ENCODE results near the gene MAGED2. TPM values are rescaled to one million over a fixed set of nuclear protein-coding genes. Genes with fewer than 3 reads are reported as not detected.
"Not testable (repeated sequence)": the region's sequence is repeated elsewhere in the genome, so short reads cannot be mapped to it uniquely, and the experiment has no call there.

MAGED2 gene
- total RNA-seq, 4 donors from 2014 or later, result 59.6 to 85.2 (median 72.8) TPM

DNA sequence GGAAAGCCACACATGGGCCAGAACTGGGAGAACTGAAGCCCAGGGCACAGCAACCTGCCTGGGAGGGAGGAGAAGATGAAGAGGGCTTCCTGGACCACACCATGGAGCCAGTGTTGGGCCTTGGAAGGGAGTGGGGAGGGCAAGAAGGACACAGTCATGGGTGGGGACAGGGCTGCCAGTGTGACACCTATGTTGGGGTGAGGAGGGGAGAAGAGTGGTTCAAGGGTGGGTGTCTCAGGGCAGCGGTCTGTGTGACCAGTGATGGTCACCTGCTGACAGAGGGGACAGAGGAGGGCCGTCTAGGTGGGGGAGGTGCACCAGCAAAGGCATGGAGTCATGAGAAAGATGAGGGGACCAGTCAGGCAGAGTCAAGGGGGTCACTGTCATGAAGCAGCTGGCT lies 13.8 kb downstream of the MAGED2 start:
- intact Hi-C loops (cut with DNase I; ENCODE audit: low total_unique reads), result no loop called here
- 65 to 83% methylated on average over 2 of the region's 2 CpGs for WGBS, 2 donors
- no peak overlapping the region for H3K4me3 ChIP-seq (ENCODE audit: low read depth, poor library complexity, severe bottlenecking)
- DNase-seq (ENCODE audit: low spot score in 2 of 2), result no peak
- TF ChIP-seq CTCF (IDR thresholded peaks at IDR 0.05) (no peak), POLR2A (IDR thresholded peaks at IDR 0.05) (no peak)

DNA sequence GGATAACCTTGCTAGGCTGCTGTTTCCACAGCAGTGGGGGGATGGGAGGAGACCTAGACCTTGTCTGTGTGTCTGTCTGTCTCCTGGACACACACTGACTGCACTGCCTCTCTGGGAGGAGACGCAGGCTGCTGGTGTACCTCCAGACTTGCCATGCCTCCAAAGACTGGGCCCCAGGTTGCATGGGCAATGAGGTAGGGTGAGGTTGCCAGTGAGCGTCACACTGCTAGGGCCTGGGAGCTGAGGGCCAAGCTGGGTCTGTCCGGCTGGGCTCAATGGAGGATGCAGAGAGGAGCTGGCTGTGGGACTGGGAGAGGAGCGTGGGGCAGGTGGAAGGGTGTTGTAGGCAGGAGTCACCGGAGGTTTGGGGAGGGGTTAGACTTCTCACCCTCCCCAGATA lies 16.6 kb downstream of the MAGED2 start:
- H3K4me3 ChIP-seq (ENCODE audit: low read depth, poor library complexity, severe bottlenecking), result no peak overlapping the region
- intact Hi-C loops (cut with DNase I; ENCODE audit: low total_unique reads), result no loop called here
- no peak for DNase-seq (ENCODE audit: low spot score in 2 of 2)
- 80 to 96% methylated on average over 4 of the region's 5 CpGs for WGBS, 2 donors
- TF ChIP-seq CTCF (IDR thresholded peaks at IDR 0.05), result no peak
- no peak for TF ChIP-seq POLR2A (IDR thresholded peaks at IDR 0.05)

GRCh38 chrX:54824722-54825121 lies 17.2 kb downstream of the MAGED2 start:
- TF ChIP-seq POLR2A (IDR thresholded peaks at IDR 0.05) (no peak), CTCF (IDR thresholded peaks at IDR 0.05) (no peak)
- no peak for DNase-seq (ENCODE audit: low spot score in 2 of 2)
- WGBS, 2 donors, result 86 to 97% methylated on average over 8 of the region's 8 CpGs
- no peak overlapping the region for H3K4me3 ChIP-seq (ENCODE audit: low read depth, poor library complexity, severe bottlenecking)
- intact Hi-C loops (cut with DNase I; ENCODE audit: low total_unique reads), result no loop called here

DNA sequence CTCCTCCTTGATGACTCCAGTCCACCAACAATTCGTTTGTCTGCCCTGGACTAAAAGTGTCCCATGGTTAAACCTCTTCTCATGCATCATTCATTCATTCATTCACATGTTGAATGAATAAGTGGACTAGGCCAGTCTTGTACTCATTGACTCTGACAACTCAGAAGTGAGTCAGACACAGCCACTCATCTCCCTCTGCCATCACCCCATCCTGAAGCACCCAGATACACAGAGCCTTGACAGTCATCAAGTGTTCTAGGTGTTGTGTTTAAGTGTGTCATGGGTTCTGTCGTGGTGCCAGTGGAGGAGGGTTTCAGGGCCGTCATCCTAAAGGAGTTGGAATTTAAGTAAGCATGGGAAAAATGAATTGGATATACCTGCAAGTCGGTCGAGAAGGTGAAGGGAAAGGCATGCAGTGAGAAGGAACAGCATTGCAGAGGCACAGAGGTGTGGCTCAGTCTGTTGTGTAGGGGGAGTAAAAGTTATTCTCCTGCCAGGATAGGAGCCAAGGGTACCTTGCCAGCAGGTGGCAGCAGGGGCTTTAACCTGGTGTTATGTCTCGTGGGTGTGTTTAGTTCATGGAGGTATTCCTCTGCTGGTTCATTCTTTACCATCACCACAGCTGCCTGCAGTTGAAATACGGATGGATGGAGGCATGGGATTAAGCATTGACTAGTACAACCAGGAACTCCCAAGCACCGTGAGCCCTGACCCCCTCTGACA lies 18.3 kb downstream of the MAGED2 start:
- no peak for DNase-seq (ENCODE audit: low spot score in 2 of 2)
- TF ChIP-seq POLR2A (IDR thresholded peaks at IDR 0.05) (no peak), CTCF (IDR thresholded peaks at IDR 0.05) (no peak)

GRCh38 chrX:54826598-54826997 lies 19.1 kb downstream of the MAGED2 start:
- intact Hi-C loops (cut with DNase I; ENCODE audit: low total_unique reads), result no loop called here
- no peak overlapping the region for H3K4me3 ChIP-seq (ENCODE audit: low read depth, poor library complexity, severe bottlenecking)
- no peak for DNase-seq (ENCODE audit: low spot score in 2 of 2)
- TF ChIP-seq POLR2A (IDR thresholded peaks at IDR 0.05), result no peak
- TF ChIP-seq CTCF (IDR thresholded peaks at IDR 0.05), result no peak
- 64 to 87% methylated on average over 4 of the region's 4 CpGs for WGBS, 2 donors

More for the DNA sequence above, 18.3 kb downstream of the MAGED2 start:
- intact Hi-C loops (cut with DNase I; ENCODE audit: low total_unique reads), result no loop called here
- H3K4me3 ChIP-seq (ENCODE audit: low read depth, poor library complexity, severe bottlenecking), result no peak overlapping the region
- 62 to 81% methylated on average over 7 of the region's 8 CpGs for WGBS, 2 donors

- 86 to 91% methylated on average over 3 of the region's 3 CpGs for WGBS, 2 donors
- no peak overlapping the region for H3K4me3 ChIP-seq (ENCODE audit: low read depth, poor library complexity, severe bottlenecking)
- TF ChIP-seq POLR2A (IDR thresholded peaks at IDR 0.05), result no peak
- TF ChIP-seq CTCF (IDR thresholded peaks at IDR 0.05), result no peak
- no peak for DNase-seq (ENCODE audit: low spot score in 2 of 2)
- intact Hi-C loops (cut with DNase I; ENCODE audit: low total_unique reads), result no loop called here
Observed at GRCh38 chrX:54838583-54838982, 31.0 kb downstream of the MAGED2 start.

GRCh38 chrX:54841184-54841874 lies 33.8 kb downstream of the MAGED2 start:
- DNase-seq (ENCODE audit: low spot score in 2 of 2), result not testable (repeated sequence)

More at GRCh38 chrX:54841184-54841874, 33.8 kb downstream of the MAGED2 start:
- 33 to 44% methylated on average over 2 to 3 of the region's 3 CpGs for WGBS, 2 donors
- H3K4me3 ChIP-seq (ENCODE audit: low read depth, poor library complexity, severe bottlenecking); intact Hi-C loops (cut with DNase I; ENCODE audit: low total_unique reads): not testable (repeated sequence)

Measured in lower leg skin (tissue), 4 donors.